GM19238 (cell line): Measurements from ENCODE around the gene GATA5.

ENCODE experiments used
- DNase-seq: peaks from one replicate; pipeline ENCODE4 v3.0.0; 2011; ENCODE audit warnings: low spot score; ENCODE audit not compliant: insufficient read length

GATA5 gene

GRCh38 chr20:62418709-62419487, 56.9 kb downstream of the GATA5 start:
- no peak for DNase-seq

GRCh38 chr20:62417981-62418708, 57.6 kb downstream of the GATA5 start:
- no peak for DNase-seq

GRCh38 chr20:62416651-62417637, 58.9 kb downstream of the GATA5 start:
- DNase-seq: no peak

- no peak for DNase-seq
Measured at GRCh38 chr20:62415354-62416111, 60.3 kb downstream of the GATA5 start.

GRCh38 chr20:62413896-62414481, 61.8 kb downstream of the GATA5 start:
- DNase-seq: no peak
